Osteoblast (primary cell): ENCODE measurements around the gene ZSCAN25. TPM values are rescaled to one million over a fixed set of nuclear protein-coding genes. Genes with fewer than 3 reads are reported as not detected.
"Not testable (repeated sequence)": the region's sequence is repeated elsewhere in the genome, so short reads cannot be mapped to it uniquely, and the experiment has no call there.

Experiments used
- DNase-seq: peaks from one replicate; pipeline ENCODE4 v3.0.0; 2011; ENCODE audit warnings: low spot score, mixed read lengths; ENCODE audit not compliant: insufficient read length; ENCODE audit errors: missing footprints
- H2AFZ ChIP-seq: 2 replicates; pipeline ENCODE4 v1.6.0; 2011; ENCODE audit warnings: mild to moderate bottlenecking, low read length
- H3K27ac ChIP-seq: 2 replicates; pipeline ENCODE4 v1.5.1; 2011; ENCODE audit warnings: mild to moderate bottlenecking, low read depth, low read length, moderate library complexity
- H3K27me3 ChIP-seq: 2 replicates; pipeline ENCODE4 v1.6.0; 2012; ENCODE audit warnings: mild to moderate bottlenecking, control low read depth, inconsistent platforms, low read length, moderate library complexity; ENCODE audit not compliant: insufficient read depth
- H3K36me3 ChIP-seq: 2 replicates; pipeline ENCODE4 v1.5.1; 2011; ENCODE audit warnings: mild to moderate bottlenecking, low read length, control low read depth, moderate library complexity; ENCODE audit not compliant: insufficient read depth
- H3K4me1 ChIP-seq: 2 replicates; pipeline ENCODE4 v1.5.1; 2011; ENCODE audit warnings: mild to moderate bottlenecking, low read length, control low read depth, moderate library complexity; ENCODE audit not compliant: insufficient read depth
- H3K4me2 ChIP-seq: 2 replicates; pipeline ENCODE4 v1.6.0; 2011; ENCODE audit warnings: mild to moderate bottlenecking, low read length; ENCODE audit not compliant: insufficient read depth
- H3K4me3 ChIP-seq: fragments of 200-600 bp; sonication (generic); 3 replicates; pipeline ENCODE4 v1.5.1; 2012; ENCODE audit warnings: mild to moderate bottlenecking, low read length, inconsistent platforms; ENCODE audit not compliant: insufficient read depth
- H3K79me2 ChIP-seq: 2 replicates; pipeline ENCODE4 v1.6.0; 2012; ENCODE audit warnings: mild to moderate bottlenecking, low read length, control low read depth, inconsistent platforms; ENCODE audit not compliant: insufficient read depth
- H3K9me3 ChIP-seq: 2 replicates; pipeline ENCODE4 v1.5.1; 2011; ENCODE audit warnings: low read depth, low read length, control low read depth
- H4K20me1 ChIP-seq: 2 replicates; pipeline ENCODE4 v1.6.0; 2012; ENCODE audit warnings: mild to moderate bottlenecking, low read length, control low read depth; ENCODE audit not compliant: insufficient read depth
- total RNA-seq: library from RNA; depleted of rRNA; stranded (reverse); fragments of >200 nt; gene quantifications from 2 replicates; pipeline ENCODE4 v1.2.3, GENCODE V29; 2012
- TF ChIP-seq, protein P1 (sequence below): IDR thresholded peaks from 2 replicates; pipeline ENCODE4 v1.5.1; 2011; ENCODE audit warnings: mild to moderate bottlenecking, low read depth, low read length, moderate library complexity; ENCODE audit errors: extremely low read depth

ZSCAN25 gene
- total RNA-seq, 1 donor = 11.9 TPM

DNA sequence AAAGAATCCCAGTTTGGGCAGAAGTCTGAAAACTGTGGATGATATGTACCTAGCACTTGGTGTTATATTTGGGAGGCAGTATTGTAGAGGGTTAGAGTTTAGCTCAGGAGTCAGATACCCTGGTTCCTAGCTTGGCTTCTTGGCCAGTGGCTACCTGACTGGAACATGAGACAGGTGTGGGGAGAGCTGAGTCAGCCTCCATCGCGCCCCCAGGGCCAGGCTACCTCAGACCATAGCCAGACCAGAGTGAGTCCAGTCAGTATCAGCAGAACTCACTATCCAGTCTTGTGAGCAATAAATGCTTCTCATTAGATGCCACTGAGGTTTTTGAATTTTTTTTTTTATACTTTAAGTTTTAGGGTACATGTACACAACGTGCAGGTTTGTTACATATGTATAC, 37.0 kb downstream of the ZSCAN25 start:
- no peak overlapping the region for H3K4me2 ChIP-seq
- no peak overlapping the region for H3K4me3 ChIP-seq
- no peaks in the 10 kb centered on the region for H3K4me1 ChIP-seq
- no peak overlapping the region for H3K27ac ChIP-seq
- no peaks in the 10 kb centered on the region for H3K36me3 ChIP-seq
- H2AFZ ChIP-seq = no peak overlapping the region
- no peak for DNase-seq
- no peaks in the 10 kb centered on the region for H3K79me2 ChIP-seq
- H3K27me3 ChIP-seq = no peaks in the 10 kb centered on the region
- H4K20me1 ChIP-seq = no peaks in the 10 kb centered on the region
- H3K9me3 ChIP-seq = no peaks in the 10 kb centered on the region
- TF ChIP-seq, protein P1, sequence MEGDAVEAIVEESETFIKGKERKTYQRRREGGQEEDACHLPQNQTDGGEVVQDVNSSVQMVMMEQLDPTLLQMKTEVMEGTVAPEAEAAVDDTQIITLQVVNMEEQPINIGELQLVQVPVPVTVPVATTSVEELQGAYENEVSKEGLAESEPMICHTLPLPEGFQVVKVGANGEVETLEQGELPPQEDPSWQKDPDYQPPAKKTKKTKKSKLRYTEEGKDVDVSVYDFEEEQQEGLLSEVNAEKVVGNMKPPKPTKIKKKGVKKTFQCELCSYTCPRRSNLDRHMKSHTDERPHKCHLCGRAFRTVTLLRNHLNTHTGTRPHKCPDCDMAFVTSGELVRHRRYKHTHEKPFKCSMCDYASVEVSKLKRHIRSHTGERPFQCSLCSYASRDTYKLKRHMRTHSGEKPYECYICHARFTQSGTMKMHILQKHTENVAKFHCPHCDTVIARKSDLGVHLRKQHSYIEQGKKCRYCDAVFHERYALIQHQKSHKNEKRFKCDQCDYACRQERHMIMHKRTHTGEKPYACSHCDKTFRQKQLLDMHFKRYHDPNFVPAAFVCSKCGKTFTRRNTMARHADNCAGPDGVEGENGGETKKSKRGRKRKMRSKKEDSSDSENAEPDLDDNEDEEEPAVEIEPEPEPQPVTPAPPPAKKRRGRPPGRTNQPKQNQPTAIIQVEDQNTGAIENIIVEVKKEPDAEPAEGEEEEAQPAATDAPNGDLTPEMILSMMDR = no peak

DNA sequence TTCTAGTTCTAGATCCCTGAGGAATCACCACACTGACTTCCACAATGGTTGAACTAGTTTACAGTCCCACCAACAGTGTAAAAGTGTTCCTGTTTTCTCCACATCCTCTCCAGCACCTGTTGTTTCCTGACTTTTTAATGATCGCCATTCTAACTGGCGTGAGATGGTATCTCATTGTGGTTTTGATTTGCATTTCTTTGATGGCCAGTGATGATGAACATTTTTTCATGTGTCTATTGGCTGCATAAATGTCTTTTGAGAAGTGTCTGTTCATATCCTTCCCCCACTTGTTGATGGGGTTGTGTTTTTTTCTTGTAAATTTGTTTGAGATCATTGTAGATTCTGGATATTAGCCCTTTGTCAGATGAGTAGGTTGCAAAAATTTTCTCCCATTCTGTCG, 37.9 kb downstream of the ZSCAN25 start:
- not testable (repeated sequence) for H2AFZ ChIP-seq, H3K27me3 ChIP-seq, H3K36me3 ChIP-seq, H3K27ac ChIP-seq, H3K4me1 ChIP-seq, H3K4me3 ChIP-seq, H4K20me1 ChIP-seq, DNase-seq, H3K4me2 ChIP-seq, H3K9me3 ChIP-seq, H3K79me2 ChIP-seq

GRCh38 chr7:99657879-99658278, 41.1 kb downstream of the ZSCAN25 start:
- DNase-seq = not testable (repeated sequence)

DNA sequence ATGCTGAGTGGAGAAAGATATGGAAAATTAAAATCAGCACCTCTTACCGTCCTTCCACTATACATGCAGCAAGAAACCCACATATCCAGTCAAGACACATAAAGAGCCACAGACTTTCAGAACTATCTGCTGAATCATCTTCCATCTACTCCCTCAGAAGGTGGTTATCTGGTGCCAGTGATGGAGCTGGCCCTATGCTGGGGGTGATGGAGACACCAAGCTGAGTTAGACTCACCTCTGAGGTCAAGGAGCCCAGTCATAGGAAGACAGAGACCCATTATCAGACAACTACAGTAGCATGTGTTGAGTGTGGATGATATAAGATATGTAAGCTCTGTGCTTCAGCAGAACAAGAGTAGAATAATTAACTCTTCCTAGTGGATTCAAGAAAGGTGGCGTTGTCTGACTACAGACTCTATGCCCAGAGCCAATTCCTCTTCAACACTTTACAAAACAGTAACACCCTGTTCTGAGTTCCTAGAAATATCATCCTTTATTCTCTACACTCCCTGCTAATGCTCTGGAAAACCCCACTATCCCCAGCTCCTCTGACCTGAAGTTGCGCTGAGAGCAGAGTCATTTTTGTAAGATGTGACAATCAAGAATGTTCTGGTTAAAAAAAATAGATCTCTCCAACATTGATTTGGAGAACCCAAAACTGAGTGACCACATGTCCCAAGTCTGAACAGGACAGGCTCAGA, 48.7 kb downstream of the ZSCAN25 start:
- peaks cover under 1% of the 10 kb centered on the region for H4K20me1 ChIP-seq
- no peaks in the 10 kb centered on the region for H3K9me3 ChIP-seq
- no peaks in the 10 kb centered on the region for H3K27me3 ChIP-seq
- H3K27ac ChIP-seq = no peak overlapping the region
- H3K36me3 ChIP-seq = no peaks in the 10 kb centered on the region
- TF ChIP-seq, protein P1 = no peak
- no peaks in the 10 kb centered on the region for H3K79me2 ChIP-seq
- no peak for DNase-seq
- no peak overlapping the region for H3K4me2 ChIP-seq
- H3K4me1 ChIP-seq = no peaks in the 10 kb centered on the region
- H2AFZ ChIP-seq = no peak overlapping the region
- H3K4me3 ChIP-seq = no peak overlapping the region

More at GRCh38 chr7:99657879-99658278, 41.1 kb downstream of the ZSCAN25 start:
- H4K20me1 ChIP-seq, H3K36me3 ChIP-seq, H3K4me2 ChIP-seq, H3K4me3 ChIP-seq, H3K79me2 ChIP-seq, H3K9me3 ChIP-seq, H3K27me3 ChIP-seq, H2AFZ ChIP-seq, H3K4me1 ChIP-seq, H3K27ac ChIP-seq: not testable (repeated sequence)

DNA sequence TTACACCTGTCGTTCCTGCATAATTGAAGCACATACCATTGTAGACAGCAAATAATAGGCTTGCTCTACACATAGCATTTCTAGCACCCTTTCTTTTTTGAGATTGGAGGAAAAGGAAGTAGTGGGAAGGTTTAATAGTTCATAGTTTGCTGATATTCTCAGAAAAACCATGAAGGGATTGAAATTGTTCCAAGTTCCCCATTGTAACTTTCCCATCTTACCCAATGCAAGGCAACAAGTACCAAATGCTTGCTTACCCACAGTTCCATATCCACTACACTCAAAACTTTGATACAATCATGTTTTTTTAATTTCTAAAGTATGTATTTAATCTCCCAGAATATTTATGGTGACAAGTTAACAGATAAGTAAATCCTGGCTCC, 49.3 kb downstream of the ZSCAN25 start:
- no peak overlapping the region for H3K27ac ChIP-seq
- no peaks in the 10 kb centered on the region for H3K9me3 ChIP-seq
- no peaks in the 10 kb centered on the region for H3K27me3 ChIP-seq
- no peaks in the 10 kb centered on the region for H3K36me3 ChIP-seq
- no peak overlapping the region for H2AFZ ChIP-seq
- H3K79me2 ChIP-seq = no peaks in the 10 kb centered on the region
- H3K4me1 ChIP-seq = no peaks in the 10 kb centered on the region
- no peaks in the 10 kb centered on the region for H4K20me1 ChIP-seq
- TF ChIP-seq, protein P1 = no peak
- DNase-seq = no peak
- H3K4me2 ChIP-seq = no peak overlapping the region
- H3K4me3 ChIP-seq = no peak overlapping the region
